ENCODE data around the gene RNF19B. TPM values are rescaled to one million over a fixed set of nuclear protein-coding genes. Genes with fewer than 3 reads are reported as not detected.

Gene RNF19B
- total and polyA plus RNA-seq, 2 donors from 2014 or later, result 17.3 to 30.8 TPM

GRCh38 chr1:32981003-32981901 is 16.6 kb upstream of the RNF19B start:
- Histone ChIP-seq H3K27me3 (ENCODE audit: control insufficient read depth, insufficient read depth, low read length) (no peaks in the 10 kb centered on the region), H3K4me1 (ENCODE audit: control insufficient read depth in 2 of 3, insufficient read depth in 2 of 3, low read depth in 1 of 3, low read length in 3 of 3) (peaks cover 4 to 11% (median 8%) of the 10 kb centered on the region in 3 donors), H3K9me3 (ENCODE audit: control insufficient read depth in 2 of 3, insufficient read depth in 1 of 3, low read length in 3 of 3) (no peaks in the 10 kb centered on the region), H3K27ac (ENCODE audit: low read depth in 2 of 2, low read length in 2 of 2) (peak overlapping the region; percentile 65 to 86), H3K36me3 (ENCODE audit: control insufficient read depth in 2 of 3, insufficient read depth in 3 of 3, low read length in 3 of 3) (no peaks in the 10 kb centered on the region), H3K4me3 (ENCODE audit: low read length in 3 of 3) (peak overlapping the region in 1 of 3 donors; percentile 2), H3K9ac (ENCODE audit: low read length in 3 of 3) (peak overlapping the region in 1 of 3 donors; percentile 28)
- DNase-seq (peak; percentile 32 to 84 (median 51)), FAIRE-seq (no peak)
- TF ChIP-seq CTCF (IDR thresholded peaks at IDR 0.05; ENCODE audit: borderline replicate concordance, extremely low read depth, insufficient read depth), result no peak
- intact Hi-C loops (cut with DNase I), result no loop called here

DNA sequence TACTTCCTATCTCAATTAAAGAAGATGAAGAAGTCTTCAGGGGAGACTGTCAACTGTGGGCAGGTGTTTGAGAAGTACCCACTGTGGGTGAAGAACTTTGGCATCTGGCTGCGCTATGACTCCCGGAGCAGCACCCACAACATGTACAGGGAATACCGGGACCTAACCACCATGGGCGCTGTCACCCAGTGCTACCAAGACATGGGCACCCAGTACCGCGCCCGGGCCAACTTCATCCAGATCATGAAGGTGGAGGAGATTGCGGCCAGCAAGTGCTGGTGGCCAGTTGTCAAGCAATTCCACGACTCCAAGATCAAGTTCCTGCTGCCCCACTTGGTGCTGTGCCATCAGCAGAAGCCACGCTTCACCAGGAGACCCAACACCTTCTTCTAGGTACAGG is 15.5 kb upstream of the RNF19B start:
- Histone ChIP-seq H3K4me3 (ENCODE audit: low read length in 3 of 3) (no peak overlapping the region), H3K9me3 (ENCODE audit: control insufficient read depth in 2 of 3, insufficient read depth in 1 of 3, low read length in 3 of 3) (no peaks in the 10 kb centered on the region), H3K36me3 (ENCODE audit: control insufficient read depth in 2 of 3, insufficient read depth in 3 of 3, low read length in 3 of 3) (no peaks in the 10 kb centered on the region), H3K4me1 (ENCODE audit: control insufficient read depth in 2 of 3, insufficient read depth in 2 of 3, low read depth in 1 of 3, low read length in 3 of 3) (peaks cover 4 to 11% (median 8%) of the 10 kb centered on the region in 3 donors), H3K27me3 (ENCODE audit: control insufficient read depth, insufficient read depth, low read length) (no peaks in the 10 kb centered on the region), H3K27ac (ENCODE audit: low read depth in 2 of 2, low read length in 2 of 2) (peak overlapping the region in 1 of 2 donors; percentile 84), H3K9ac (ENCODE audit: low read length in 3 of 3) (no peak overlapping the region)
- intact Hi-C loops (cut with DNase I), result no loop called here
- DNase-seq (peak in 1 of 5 donors; percentile 28), FAIRE-seq (no peak)
- no peak for TF ChIP-seq CTCF (IDR thresholded peaks at IDR 0.05; ENCODE audit: borderline replicate concordance, extremely low read depth, insufficient read depth)

GRCh38 chr1:32978854-32979253 is 14.2 kb upstream of the RNF19B start:
- H3K9me3 ChIP-seq (ENCODE audit: control insufficient read depth in 2 of 3, insufficient read depth in 1 of 3, low read length in 3 of 3), result no peaks in the 10 kb centered on the region
- TF ChIP-seq CTCF (IDR thresholded peaks at IDR 0.05; ENCODE audit: borderline replicate concordance, extremely low read depth, insufficient read depth), result no peak
- intact Hi-C loops (cut with DNase I), result no loop called here
- no peak overlapping the region for H3K4me3 ChIP-seq (ENCODE audit: low read length in 3 of 3)
- H3K4me1 ChIP-seq (ENCODE audit: control insufficient read depth in 2 of 3, insufficient read depth in 2 of 3, low read depth in 1 of 3, low read length in 3 of 3), result peaks cover 4 to 11% (median 8%) of the 10 kb centered on the region in 3 donors
- DNase-seq (no peak), FAIRE-seq (no peak)
- H3K27ac ChIP-seq (ENCODE audit: low read depth in 2 of 2, low read length in 2 of 2), result no peak overlapping the region
- no peak overlapping the region for H3K9ac ChIP-seq (ENCODE audit: low read length in 3 of 3)
- H3K27me3 ChIP-seq (ENCODE audit: control insufficient read depth, insufficient read depth, low read length), result no peaks in the 10 kb centered on the region
- no peaks in the 10 kb centered on the region for H3K36me3 ChIP-seq (ENCODE audit: control insufficient read depth in 2 of 3, insufficient read depth in 3 of 3, low read length in 3 of 3)
